Stomach (tissue), 9 donors: ENCODE results near the gene ATP5F1D. TPM values are rescaled to one million over a fixed set of nuclear protein-coding genes. Genes with fewer than 3 reads are reported as not detected.

Experiments
- DNase-seq, 2 donors: peaks; one replicate each; pipeline versions ENCODE4 v3.0.0 to v3.0.0-alpha.2; 2013 to 2019
- H3K27ac ChIP-seq, 5 donors: fragments of 200-600 bp in 4 of 5; sonication (generic) in 4 of 5; one replicate each; pipeline ENCODE4 v1.5.1; 2013 to 2019; ENCODE audit warnings: mild to moderate bottlenecking in 1 of 5, moderate library complexity in 1 of 5
- H3K27me3 ChIP-seq, 3 donors: fragments of 200-600 bp; sonication (generic); one replicate each; pipeline ENCODE4 v1.5.1; 2017 to 2019; ENCODE audit warnings: mixed run types in 1 of 3
- H3K36me3 ChIP-seq, 4 donors: fragments of 200-600 bp; sonication (generic); 1 replicate in 3 of 4; 2 replicates in 1 of 4; pipeline ENCODE4 v1.5.1; 2016 to 2019
- H3K4me1 ChIP-seq, 4 donors: fragments of 200-600 bp; sonication (generic); one replicate each; pipeline ENCODE4 v1.5.1; 2016 to 2019
- H3K4me3 ChIP-seq, 4 donors: fragments of 200-600 bp; sonication (generic) in 3 of 4; one replicate each; pipeline ENCODE4 v1.5.1; 2016 to 2019; ENCODE audit warnings: mild to moderate bottlenecking in 1 of 4
- H3K9me3 ChIP-seq, 4 donors: fragments of 200-600 bp; sonication (generic); one replicate each; pipeline ENCODE4 v1.5.1; 2016 to 2019
- EP300 ChIP-seq: sonication (generic); formaldehyde crosslinking; IDR thresholded peaks from one replicate; pipeline ENCODE4 v1.6.1; 2017; ENCODE audit warnings: antibody characterized with exemption
- POLR2A ChIP-seq, 4 donors: fragments of 450-650 bp; IDR thresholded peaks; one replicate each; pipeline ENCODE4 v1.6.1; 2016; ENCODE audit warnings: antibody characterized with exemption in 4 of 4, control low read depth in 2 of 4, mild to moderate bottlenecking in 1 of 4, moderate library complexity in 1 of 4
- POLR2AphosphoS5 ChIP-seq, 3 donors: sonication (generic); formaldehyde crosslinking; IDR thresholded peaks; one replicate each; pipeline ENCODE4 v1.6.1; 2016; ENCODE audit warnings: antibody characterized with exemption in 3 of 3
- WGBS, 5 donors: extraction: QIAGEN DNeasy Blood & Tissue Kit in 3 of 5; methylation state at CpG; one replicate each; pipeline versions ENCODE4 v1.1.5 to v1.1.7; 2013 to 2018; 5-methylcytosine and 5-hydroxymethylcytosine counted together
- intact Hi-C: fragments of 100-400 bp; cut with DNase I; formaldehyde crosslinking; loops from one replicate; pipeline ENCODE4 v1.15.1; 2023; ENCODE audit warnings: low total_unique reads
- polyA plus RNA-seq, 3 donors: library from polyadenylated mRNA; stranded (reverse); fragments of 200-250 nt; gene quantifications; one replicate each; pipeline ENCODE4 v1.2.3, GENCODE V29; 2013
- total RNA-seq, 5 donors: library from RNA; depleted of rRNA; stranded (reverse); fragments of >200 nt; gene quantifications; one replicate each; pipeline versions ENCODE4 v1.1.0 to v1.2.3, GENCODE V29; 2014 to 2016
- TF ChIP-seq, protein P1 (sequence below), 7 experiments: fragments of 450-650 bp in 4 of 7; fragments of 200-600 bp in 3 of 7; sonication (generic) in 3 of 7; IDR thresholded peaks; one replicate each; pipeline ENCODE4 v1.5.1; 2016 to 2019; ENCODE audit warnings: antibody characterized with exemption in 7 of 7, control low read depth in 2 of 7, mild to moderate bottlenecking in 1 of 7
- donor health status: healthy with polysubstance abuse.
- donor health status: Bipolar disorder and iron deficiency.
- donor health status: healthy.

Gene ATP5F1D
- total and polyA plus RNA-seq, 8 donors, result 26.4 to 905 (median 272) TPM

DNA sequence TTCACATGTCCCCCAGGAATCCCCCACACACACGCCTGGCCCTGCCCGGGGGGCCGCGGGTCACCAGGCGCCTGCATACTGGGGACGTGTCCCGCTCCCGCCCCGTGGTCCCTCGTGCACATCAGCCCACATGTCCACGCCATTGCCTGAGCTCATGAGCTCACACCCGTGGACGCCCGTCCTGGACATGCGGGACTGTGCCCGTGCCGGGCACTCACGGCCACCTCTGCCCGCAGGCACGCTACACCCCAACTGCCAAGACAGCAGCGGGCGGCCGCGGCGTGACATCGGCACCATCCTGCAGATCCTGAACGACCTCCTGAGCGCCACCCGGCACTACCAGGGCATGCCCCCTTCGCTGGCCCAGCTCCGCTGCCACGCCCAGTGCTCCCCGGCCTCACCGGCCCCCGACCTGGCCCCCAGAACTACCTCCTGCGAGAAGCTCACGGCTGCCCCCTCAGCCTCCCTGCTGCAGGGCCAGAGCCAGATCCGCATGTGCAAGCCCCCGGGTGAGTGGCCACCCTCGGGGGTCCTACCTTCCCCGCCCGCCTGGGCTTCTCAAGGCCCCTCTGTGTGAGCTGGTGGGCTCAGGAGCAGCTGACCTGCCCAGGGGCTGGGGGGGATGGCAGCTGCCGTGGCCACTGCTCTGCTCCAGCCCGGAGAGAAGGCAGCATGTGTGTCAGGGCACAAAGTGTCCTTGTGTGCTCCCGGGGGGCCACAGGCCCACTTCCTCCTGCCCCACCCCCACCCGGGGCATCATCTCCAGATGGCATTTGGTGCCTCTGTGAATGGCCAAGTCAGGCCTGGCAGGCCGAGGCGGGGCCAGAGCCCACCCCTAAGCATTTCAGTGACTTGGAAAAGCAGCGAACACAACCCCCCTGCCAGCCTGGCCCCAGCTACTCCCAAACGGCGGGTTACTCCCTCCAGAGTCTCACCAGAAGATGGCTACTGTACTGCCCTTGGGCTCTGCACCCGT lies 13.9 kb downstream of the ATP5F1D start:
- Histone ChIP-seq H3K36me3 (peaks cover 55 to 67% (median 59%) of the 10 kb centered on the region in 4 donors), H3K9me3 (no peaks in the 10 kb centered on the region), H3K27me3 (no peaks in the 10 kb centered on the region), H3K4me3 (peak overlapping the region in 2 of 4 donors; percentile 85 to 94), H3K27ac (peak overlapping the region; percentile 80 to 100 (median 100)), H3K4me1 (peaks cover 78 to 93% (median 89%) of the 10 kb centered on the region in 4 donors)
- WGBS, 5 donors, result 81 to 86% (median 83%) methylated on average over 31 to 52 of the region's 52 CpGs
- peak in 1 of 2 donors; percentile 70 for DNase-seq
- TF ChIP-seq POLR2A (IDR thresholded peaks at IDR 0.05), result no peak
- peak in 2 of 3 donors; percentile 16 to 19 for TF ChIP-seq POLR2AphosphoS5 (IDR thresholded peaks at IDR 0.05)
- intact Hi-C loops, result no loop called here

DNA sequence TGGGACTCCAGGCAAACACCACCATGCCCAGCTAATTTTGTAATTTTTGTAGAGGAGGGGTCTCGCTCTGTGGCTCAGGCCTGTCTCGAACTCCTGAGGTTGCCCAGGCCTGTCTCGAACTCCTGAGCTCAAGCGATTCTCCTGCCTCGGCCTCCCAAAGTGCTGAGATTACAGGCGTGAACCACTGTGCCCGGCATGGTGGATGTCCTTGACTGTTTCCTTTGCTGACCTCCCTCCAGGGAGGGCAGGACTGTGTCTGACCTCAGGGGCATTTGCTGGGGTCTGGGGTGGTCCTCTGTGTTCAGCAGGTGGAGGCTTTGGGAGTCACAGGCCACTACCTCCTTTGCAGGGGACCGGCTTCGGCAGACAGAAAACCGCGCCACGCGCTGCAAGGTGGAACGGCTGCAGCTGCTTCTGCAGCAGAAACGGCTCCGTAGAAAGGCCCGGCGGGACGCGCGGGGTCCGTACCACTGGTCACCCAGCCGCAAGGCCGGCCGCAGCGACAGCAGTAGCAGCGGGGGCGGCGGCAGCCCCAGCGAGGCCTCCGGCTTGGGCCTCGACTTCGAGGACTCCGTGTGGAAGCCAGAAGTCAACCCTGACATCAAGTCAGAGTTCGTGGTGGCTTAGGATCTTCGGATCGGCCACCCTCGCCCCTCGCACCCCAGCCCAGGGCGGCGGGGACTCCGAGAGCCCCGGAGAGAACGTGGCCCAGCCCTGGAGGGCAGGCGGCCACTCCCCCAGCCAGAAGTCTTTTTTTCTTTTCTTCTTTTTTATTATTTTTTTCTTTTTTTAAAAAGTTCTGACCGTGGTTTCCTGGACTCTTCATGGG lies 15.3 kb downstream of the ATP5F1D start:
- DNase-seq, result no peak
- TF ChIP-seq POLR2AphosphoS5 (IDR thresholded peaks at IDR 0.05) (peak in 1 of 3 donors; percentile 25), EP300 (no peak)
- TF ChIP-seq, protein P1, sequence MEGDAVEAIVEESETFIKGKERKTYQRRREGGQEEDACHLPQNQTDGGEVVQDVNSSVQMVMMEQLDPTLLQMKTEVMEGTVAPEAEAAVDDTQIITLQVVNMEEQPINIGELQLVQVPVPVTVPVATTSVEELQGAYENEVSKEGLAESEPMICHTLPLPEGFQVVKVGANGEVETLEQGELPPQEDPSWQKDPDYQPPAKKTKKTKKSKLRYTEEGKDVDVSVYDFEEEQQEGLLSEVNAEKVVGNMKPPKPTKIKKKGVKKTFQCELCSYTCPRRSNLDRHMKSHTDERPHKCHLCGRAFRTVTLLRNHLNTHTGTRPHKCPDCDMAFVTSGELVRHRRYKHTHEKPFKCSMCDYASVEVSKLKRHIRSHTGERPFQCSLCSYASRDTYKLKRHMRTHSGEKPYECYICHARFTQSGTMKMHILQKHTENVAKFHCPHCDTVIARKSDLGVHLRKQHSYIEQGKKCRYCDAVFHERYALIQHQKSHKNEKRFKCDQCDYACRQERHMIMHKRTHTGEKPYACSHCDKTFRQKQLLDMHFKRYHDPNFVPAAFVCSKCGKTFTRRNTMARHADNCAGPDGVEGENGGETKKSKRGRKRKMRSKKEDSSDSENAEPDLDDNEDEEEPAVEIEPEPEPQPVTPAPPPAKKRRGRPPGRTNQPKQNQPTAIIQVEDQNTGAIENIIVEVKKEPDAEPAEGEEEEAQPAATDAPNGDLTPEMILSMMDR (IDR thresholded peaks at IDR 0.05), result no peak
- WGBS, 5 donors, result 82 to 85% (median 85%) methylated on average over 40 to 46 of the region's 46 CpGs
- Histone ChIP-seq H3K9me3 (no peaks in the 10 kb centered on the region), H3K27ac (peak overlapping the region; percentile 41 to 100 (median 100)), H3K36me3 (peaks cover 46 to 53% (median 50%) of the 10 kb centered on the region in 4 donors), H3K4me3 (no peak overlapping the region), H3K27me3 (no peaks in the 10 kb centered on the region), H3K4me1 (peaks cover 83 to 95% (median 92%) of the 10 kb centered on the region in 4 donors)
- intact Hi-C loops, result no loop called here

DNA sequence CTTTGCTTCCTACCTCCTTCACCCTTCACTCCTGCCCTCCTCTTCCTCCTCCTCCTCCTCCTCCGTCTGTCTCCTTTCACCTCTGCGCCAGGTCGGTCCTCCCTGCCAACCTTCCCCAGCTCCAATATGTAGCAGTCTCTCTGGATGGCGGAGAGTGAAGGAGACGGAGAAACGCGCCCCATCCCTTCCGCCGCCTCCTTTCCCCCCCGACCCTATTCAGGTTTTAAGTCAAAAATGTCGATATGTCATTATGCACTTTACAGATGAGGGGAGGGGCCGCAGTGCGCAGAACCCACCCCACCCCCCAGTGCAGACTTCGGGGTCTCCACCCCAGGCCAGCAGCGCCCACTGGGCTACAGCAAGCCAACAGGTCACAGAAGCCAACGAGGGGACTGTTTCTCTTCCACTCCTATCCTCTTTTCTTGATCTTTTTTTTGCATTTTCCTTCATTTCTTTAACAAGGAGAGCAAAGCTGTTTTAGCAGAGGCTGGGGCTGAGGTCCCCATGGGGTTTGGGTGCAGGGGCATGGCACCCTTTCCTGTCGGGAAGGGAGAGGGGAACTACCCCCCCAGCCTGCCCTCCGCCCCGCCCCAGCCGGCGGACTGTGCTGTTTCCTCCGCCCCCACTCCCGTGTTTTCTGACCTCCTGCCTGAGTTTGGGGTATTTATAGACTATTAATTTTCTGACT lies 16.1 kb downstream of the ATP5F1D start:
- TF ChIP-seq POLR2AphosphoS5 (IDR thresholded peaks at IDR 0.05) (no peak), POLR2A (IDR thresholded peaks at IDR 0.05) (no peak), EP300 (no peak)
- TF ChIP-seq, protein P1 (IDR thresholded peaks at IDR 0.05), result no peak
- H3K4me3 ChIP-seq, result peak overlapping the region in 2 of 4 donors; percentile 26 to 69
- H3K36me3 ChIP-seq, result peaks cover 45 to 50% (median 48%) of the 10 kb centered on the region in 4 donors
- no peak for DNase-seq
- H3K9me3 ChIP-seq, result no peaks in the 10 kb centered on the region
- intact Hi-C loops, result no loop called here
- H3K27ac ChIP-seq, result peak overlapping the region; percentile 35 to 100 (median 100)
- no peaks in the 10 kb centered on the region for H3K27me3 ChIP-seq
- peaks cover 85 to 97% (median 94%) of the 10 kb centered on the region in 4 donors for H3K4me1 ChIP-seq
- 64 to 67% (median 66%) methylated on average over 23 of the region's 23 CpGs for WGBS, 5 donors

DNA sequence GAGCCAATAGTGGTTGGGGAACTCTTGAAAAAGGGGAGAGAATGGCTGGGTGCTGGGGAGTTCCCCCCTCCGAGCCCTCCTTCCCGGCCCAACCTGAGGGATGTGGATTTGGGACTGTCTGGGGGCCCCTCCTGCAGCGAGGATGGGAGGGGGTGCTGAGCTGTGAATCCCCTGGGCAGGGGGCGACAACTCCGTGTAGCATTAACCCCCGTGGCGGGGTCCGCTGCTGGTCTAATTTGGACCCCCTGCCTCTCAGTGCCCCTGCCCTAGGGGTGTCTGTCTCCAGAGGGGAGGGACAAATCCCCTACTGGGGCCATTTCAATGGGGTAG lies 16.6 kb downstream of the ATP5F1D start:
- peaks cover 85 to 97% (median 96%) of the 10 kb centered on the region in 4 donors for H3K4me1 ChIP-seq
- DNase-seq, result no peak

More for the DNA sequence above, 16.6 kb downstream of the ATP5F1D start:
- Histone ChIP-seq H3K27me3 (no peaks in the 10 kb centered on the region), H3K36me3 (peaks cover 45 to 50% (median 48%) of the 10 kb centered on the region in 4 donors), H3K9me3 (no peaks in the 10 kb centered on the region), H3K27ac (peak overlapping the region; percentile 35 to 100 (median 100)), H3K4me3 (peak overlapping the region in 2 of 4 donors; percentile 26 to 69)
- intact Hi-C loops, result no loop called here
- TF ChIP-seq POLR2A (IDR thresholded peaks at IDR 0.05), result no peak
- no peak for TF ChIP-seq POLR2AphosphoS5 (IDR thresholded peaks at IDR 0.05)
- TF ChIP-seq EP300, result no peak
- 65 to 80% (median 76%) methylated on average over 8 of the region's 8 CpGs for WGBS, 5 donors
